Activated naive CD8-positive, alpha-beta T cell treated with anti-CD3 and anti-CD28 coated beads for 36 hours (primary cell): ENCODE results near the gene PRSS8. TPM values are rescaled to one million over a fixed set of nuclear protein-coding genes. Genes with fewer than 3 reads are reported as not detected.

Source experiments
- DNase-seq: peaks from one replicate; pipeline ENCODE4 v3.0.0; 2021
- H3K27ac Mint-ChIP-seq: one replicate; pipeline ENCODE4 v1.8.0; 2022; ENCODE audit warnings: mild to moderate bottlenecking, moderate library complexity, mixed read lengths
- H3K27me3 Mint-ChIP-seq: one replicate; pipeline ENCODE4 v1.8.0; 2022; ENCODE audit warnings: mild to moderate bottlenecking, mixed read lengths
- H3K36me3 Mint-ChIP-seq: one replicate; pipeline ENCODE4 v1.8.0; 2021; ENCODE audit warnings: mild to moderate bottlenecking, mixed read lengths
- H3K4me1 Mint-ChIP-seq: one replicate; pipeline ENCODE4 v1.8.0; 2021; ENCODE audit warnings: mixed read lengths
- H3K4me3 Mint-ChIP-seq: one replicate; pipeline ENCODE4 v1.8.0; 2022; ENCODE audit warnings: mild to moderate bottlenecking, moderate library complexity, mixed read lengths
- H3K9me3 Mint-ChIP-seq: one replicate; pipeline ENCODE4 v1.8.0; 2022; ENCODE audit warnings: mixed read lengths
- total RNA-seq, 2 experiments: library from RNA; stranded (reverse); gene quantifications; one replicate each; pipeline ENCODE4 v1.2.3, GENCODE V29; 2021

Gene PRSS8
- total RNA-seq, 2 experiments from 2014 or later, result not detected

DNA sequence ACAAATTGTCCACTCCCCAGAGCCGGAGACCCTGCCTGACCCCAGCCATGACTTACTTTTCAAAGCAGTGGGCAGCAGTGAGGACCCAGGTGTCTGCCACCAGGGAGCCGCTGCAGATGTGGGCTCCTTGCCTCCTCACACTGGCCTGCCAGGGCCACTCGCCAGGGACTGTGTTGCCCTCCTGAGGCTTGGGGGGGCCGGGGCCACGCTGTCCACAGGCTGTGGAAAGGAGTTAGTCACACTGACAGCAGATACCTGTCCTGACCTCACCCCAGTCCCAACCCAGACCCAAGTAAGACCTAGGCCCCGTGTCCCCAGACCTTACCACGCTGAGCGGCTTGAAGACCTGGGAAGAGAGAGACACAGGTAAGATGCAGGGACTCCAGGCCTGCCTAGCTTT lies 48.0 kb downstream of the PRSS8 start:
- peaks cover 5% of the 10 kb centered on the region for H3K36me3 Mint-ChIP-seq
- H3K27me3 Mint-ChIP-seq, result no peaks in the 10 kb centered on the region

DNA sequence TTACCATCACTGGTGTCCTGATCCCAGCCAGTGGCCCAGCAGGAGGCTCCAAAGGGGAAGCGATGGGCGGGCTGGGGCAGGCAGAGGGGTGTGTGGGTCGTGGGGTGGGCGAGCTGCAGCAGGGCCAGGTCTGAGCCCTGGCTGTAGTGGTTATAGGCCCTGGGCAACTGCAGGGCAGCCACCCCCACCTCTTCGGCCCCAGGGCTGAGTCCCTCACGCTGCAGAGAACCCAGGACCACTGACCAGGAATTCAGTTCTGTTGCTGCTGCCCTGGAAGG lies 49.0 kb downstream of the PRSS8 start:
- Mint-ChIP-seq H3K4me1 (peaks cover 6% of the 10 kb centered on the region), H3K27ac (no peak overlapping the region), H3K9me3 (no peaks in the 10 kb centered on the region), H3K27me3 (no peaks in the 10 kb centered on the region), H3K36me3 (peaks cover 6% of the 10 kb centered on the region), H3K4me3 (no peak overlapping the region)
- no peak for DNase-seq

More for the DNA sequence above, 48.0 kb downstream of the PRSS8 start:
- no peak for DNase-seq
- Mint-ChIP-seq H3K4me1 (peaks cover 4% of the 10 kb centered on the region), H3K9me3 (no peaks in the 10 kb centered on the region), H3K4me3 (no peak overlapping the region), H3K27ac (no peak overlapping the region)

DNA sequence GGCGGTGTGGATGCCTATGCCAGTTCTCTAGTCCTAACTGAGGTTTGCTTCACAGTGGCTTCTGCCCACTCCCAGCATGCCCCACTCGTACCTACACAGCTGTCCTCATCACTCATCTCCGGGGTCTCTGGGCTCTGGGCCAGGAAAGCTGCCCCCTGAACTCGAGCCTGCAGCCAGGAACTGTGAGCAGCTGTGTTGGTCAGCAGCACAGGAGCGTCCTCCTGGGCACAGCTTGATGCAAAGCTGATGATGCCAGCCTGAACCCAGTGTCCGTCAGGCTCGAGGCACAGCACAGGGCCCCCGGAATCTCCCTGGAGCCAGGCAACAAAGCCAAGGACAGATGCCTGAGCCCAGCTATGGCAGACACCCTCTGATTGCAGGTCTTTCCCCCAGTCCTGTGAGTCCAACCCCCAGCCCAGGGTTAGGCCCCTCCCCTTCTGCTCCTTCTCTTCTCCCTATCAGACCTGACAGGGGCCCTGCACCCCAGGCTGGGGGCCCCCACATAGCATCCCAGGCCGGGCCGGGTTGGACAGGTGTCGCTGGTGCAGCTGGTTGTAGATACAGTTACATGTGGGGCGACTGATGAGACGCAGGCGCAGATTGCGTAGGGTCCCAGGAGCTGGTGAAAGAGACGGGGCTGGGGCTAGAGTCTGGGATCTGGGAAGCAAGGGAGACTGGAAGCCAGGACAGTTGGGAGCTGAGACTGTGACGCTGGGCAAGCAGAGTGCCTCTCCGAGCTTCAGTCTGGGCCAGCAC lies 49.5 kb downstream of the PRSS8 start:
- H3K36me3 Mint-ChIP-seq, result peaks cover 6% of the 10 kb centered on the region
- no peak overlapping the region for H3K27ac Mint-ChIP-seq
- no peaks in the 10 kb centered on the region for H3K9me3 Mint-ChIP-seq
- no peak for DNase-seq
- peaks cover 6% of the 10 kb centered on the region for H3K4me1 Mint-ChIP-seq
- H3K27me3 Mint-ChIP-seq, result no peaks in the 10 kb centered on the region
- H3K4me3 Mint-ChIP-seq, result no peak overlapping the region

DNA sequence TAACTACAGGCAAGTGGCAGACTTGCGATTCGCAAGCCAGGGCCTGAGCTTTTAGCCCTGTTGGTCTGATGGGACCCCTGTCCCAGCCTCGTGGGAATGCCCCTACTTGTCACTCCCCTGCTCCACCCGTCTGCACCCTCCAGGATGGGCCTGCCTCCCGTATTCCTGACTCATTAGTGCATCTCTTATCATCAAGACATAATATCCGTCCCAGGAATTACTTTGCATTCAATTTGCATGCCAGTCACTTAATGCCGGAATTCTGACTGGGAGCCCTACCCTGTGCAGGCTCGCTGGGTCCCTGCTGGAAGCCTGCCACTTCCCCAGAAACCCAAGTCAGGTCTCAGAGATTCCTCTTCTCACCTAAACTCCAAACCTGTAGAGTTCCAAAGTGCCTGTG lies 50.1 kb downstream of the PRSS8 start:
- Mint-ChIP-seq H3K4me1 (peaks cover 7% of the 10 kb centered on the region), H3K27me3 (no peaks in the 10 kb centered on the region), H3K27ac (peak overlapping the region; percentile 45), H3K36me3 (peaks cover 2% of the 10 kb centered on the region), H3K9me3 (no peaks in the 10 kb centered on the region), H3K4me3 (no peak overlapping the region)
- DNase-seq, result no peak

DNA sequence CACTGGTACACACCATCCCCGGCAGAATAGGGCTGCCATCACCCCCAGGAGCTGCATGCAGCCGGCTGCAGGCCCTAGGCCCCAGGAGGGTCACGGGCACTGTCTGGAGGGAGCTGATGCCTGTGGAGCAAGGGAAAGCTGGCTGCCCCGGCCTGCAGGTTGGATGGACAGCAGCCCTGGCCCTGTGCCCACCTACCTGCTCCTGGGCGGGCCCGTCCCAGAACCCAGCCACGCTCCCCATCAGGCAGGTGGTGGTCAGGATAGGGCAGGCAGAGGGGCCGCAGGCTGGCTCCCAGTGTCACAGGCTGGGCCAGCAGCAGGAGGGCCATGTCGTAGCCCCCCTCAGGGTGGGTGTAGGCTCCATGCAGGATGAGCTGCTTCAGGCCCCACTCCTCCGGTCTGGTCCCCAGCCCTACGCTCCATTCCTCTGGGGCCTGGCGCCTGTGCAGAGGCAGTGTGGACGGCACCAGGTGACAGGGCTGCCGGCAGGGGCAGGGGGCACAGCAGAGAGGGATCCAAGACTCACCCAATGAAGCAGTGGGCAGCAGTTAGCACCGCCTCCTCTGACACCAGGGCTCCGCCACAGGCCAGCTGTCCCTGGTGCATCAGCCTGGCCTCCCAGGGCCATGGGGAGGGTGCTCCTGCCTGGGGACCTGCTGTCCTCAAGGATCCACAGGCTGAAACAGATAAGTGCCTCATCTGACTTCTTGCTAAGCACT lies 50.8 kb downstream of the PRSS8 start:
- Mint-ChIP-seq H3K27me3 (no peaks in the 10 kb centered on the region), H3K4me1 (peaks cover 7% of the 10 kb centered on the region), H3K4me3 (no peak overlapping the region), H3K27ac (no peak overlapping the region), H3K9me3 (no peaks in the 10 kb centered on the region), H3K36me3 (peaks cover 4% of the 10 kb centered on the region)
- DNase-seq, result no peak

DNA sequence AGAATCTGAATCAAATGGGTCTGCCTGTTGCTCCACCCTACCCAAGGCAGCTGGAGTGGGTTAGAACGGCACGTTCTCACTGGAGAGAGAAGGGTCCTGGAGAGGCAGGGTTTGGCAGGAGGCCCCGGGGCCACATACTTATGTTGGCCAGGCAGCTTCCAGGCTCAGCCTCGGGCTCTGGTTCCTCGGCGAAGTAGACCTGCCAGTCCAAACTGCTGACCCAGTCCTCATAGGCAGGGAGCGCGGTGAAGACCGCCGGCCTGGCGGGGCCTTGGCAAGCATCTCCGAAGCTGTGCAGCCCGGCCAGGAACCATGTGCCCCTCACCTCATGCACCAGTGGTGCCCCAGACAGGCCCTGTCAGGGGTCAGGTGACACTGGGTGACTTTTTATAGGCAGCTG lies 51.5 kb downstream of the PRSS8 start:
- H3K9me3 Mint-ChIP-seq, result no peaks in the 10 kb centered on the region
- H3K27me3 Mint-ChIP-seq, result no peaks in the 10 kb centered on the region
- no peak overlapping the region for H3K4me3 Mint-ChIP-seq
- H3K36me3 Mint-ChIP-seq, result peaks cover 6% of the 10 kb centered on the region
- peaks cover 10% of the 10 kb centered on the region for H3K4me1 Mint-ChIP-seq
- no peak overlapping the region for H3K27ac Mint-ChIP-seq
- DNase-seq, result no peak

DNA sequence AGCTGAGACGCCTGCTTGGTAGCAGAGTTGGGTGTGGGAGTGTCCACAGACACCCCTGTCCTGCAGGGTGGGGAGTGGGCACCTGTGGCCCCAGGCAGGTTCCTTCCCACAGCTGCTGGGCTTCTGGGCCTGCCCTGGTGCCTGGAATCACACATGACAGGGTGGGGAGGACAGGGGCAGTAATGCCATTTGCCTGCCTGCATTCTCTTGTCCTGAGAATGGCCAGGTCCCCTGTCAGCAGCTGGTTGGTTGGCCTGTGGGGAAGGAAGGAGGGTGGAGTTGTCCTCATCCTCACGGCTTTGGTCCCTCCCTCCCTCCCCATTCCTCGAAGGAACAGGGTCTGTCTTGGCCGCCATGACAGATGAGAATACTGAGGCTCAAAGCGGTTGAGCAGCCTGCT lies 52.0 kb downstream of the PRSS8 start:
- Mint-ChIP-seq H3K27me3 (no peaks in the 10 kb centered on the region), H3K4me3 (no peak overlapping the region), H3K27ac (no peak overlapping the region), H3K4me1 (peaks cover 10% of the 10 kb centered on the region), H3K9me3 (no peaks in the 10 kb centered on the region), H3K36me3 (peaks cover 6% of the 10 kb centered on the region)
- DNase-seq, result no peak

DNA sequence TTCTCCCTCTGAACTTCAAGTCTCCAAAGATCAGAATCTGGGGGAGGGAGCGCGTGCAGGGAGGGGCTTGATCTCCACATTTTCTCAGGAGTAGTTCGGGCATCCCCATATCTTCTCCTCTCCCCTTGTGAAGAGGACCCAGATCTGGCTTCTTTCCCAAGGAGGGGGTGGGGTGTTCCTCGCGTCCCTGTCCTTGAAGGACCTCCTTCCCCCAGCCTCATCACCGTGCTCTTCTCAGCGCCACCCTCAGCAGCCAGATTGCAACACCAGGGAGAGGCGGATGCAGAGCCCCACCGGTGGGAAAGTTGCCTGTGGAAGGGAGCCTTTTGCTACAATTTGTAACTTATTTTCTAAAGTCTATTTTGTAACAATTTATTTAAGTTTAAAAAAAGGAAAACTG lies 52.4 kb downstream of the PRSS8 start:
- DNase-seq, result no peak
- H3K36me3 Mint-ChIP-seq, result peaks cover 8% of the 10 kb centered on the region
- H3K4me1 Mint-ChIP-seq, result peaks cover 11% of the 10 kb centered on the region
- no peak overlapping the region for H3K4me3 Mint-ChIP-seq
- no peaks in the 10 kb centered on the region for H3K27me3 Mint-ChIP-seq
- H3K27ac Mint-ChIP-seq, result no peak overlapping the region
- no peaks in the 10 kb centered on the region for H3K9me3 Mint-ChIP-seq

DNA sequence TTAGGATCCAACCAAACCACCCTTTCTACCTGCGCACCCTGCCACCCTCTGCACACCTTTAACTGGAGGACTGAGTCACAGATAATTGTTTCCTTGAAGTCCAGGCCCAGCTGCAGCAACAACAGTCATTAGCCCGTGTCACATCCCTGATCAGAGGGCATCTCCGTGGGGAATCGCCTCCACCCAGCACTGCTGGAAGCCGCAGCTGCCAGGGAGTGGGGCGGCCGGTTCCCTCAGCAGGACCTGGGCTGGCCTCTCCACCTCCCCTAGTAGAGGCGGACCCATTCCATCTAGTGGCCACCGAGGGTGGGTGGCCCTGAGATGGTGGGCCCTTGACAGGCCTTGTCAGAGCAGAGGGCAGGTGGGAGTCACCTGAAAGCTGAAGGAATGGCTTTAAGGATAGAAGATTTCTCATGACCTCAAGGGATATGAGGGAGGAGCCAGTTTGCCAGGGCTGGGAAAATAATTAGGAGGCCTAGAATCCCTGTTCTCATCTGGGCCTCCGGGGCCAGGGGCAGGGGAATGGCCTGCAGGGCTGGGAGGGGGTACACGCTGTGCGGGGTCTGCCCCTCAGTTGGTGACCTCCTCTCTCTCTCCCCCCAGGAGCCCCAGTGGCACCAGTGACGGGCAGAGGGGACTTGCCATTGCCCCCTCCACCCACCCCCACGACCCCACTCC lies 53.0 kb downstream of the PRSS8 start:
- H3K9me3 Mint-ChIP-seq, result no peaks in the 10 kb centered on the region
- peak overlapping the region; percentile 57 for H3K27ac Mint-ChIP-seq
- H3K27me3 Mint-ChIP-seq, result no peaks in the 10 kb centered on the region
- H3K36me3 Mint-ChIP-seq, result peaks cover 13% of the 10 kb centered on the region
- H3K4me3 Mint-ChIP-seq, result no peak overlapping the region
- DNase-seq, result no peak
- H3K4me1 Mint-ChIP-seq, result peaks cover 14% of the 10 kb centered on the region

Other genes starting within 250 kb of the PRSS8 start
- 10 to 100 TPM; 20.8 to 22.0 TPM for gene BCL7C, start 241.7 kb downstream of the PRSS8 start, total RNA-seq
- under 1 TPM; 0.16 to 0.38 TPM for gene CTF1, start 239.1 kb downstream of the PRSS8 start, total RNA-seq
- 10 to 100 TPM; 24.9 to 27.0 TPM for gene FBXL19, start 212.2 kb downstream of the PRSS8 start, total RNA-seq
- 1 to 10 TPM; 5.4 to 5.7 TPM for gene ORAI3, start 186.7 kb downstream of the PRSS8 start, total RNA-seq
- 10 to 100 TPM; 28.5 to 31.7 TPM for gene SETD1A, start 178.0 kb downstream of the PRSS8 start, total RNA-seq
- 1 to 10 TPM; 1.5 TPM for gene HSD3B7, start 150.5 kb downstream of the PRSS8 start, total RNA-seq
- gene STX1B, start 125.1 kb downstream of the PRSS8 start, total RNA-seq, result 1 to 10 TPM; 1.3 to 1.6 TPM
- 10 to 100 TPM; 32.4 to 33.0 TPM for gene STX4, start 102.2 kb downstream of the PRSS8 start, total RNA-seq
- gene ZNF668, start 61.5 kb downstream of the PRSS8 start, total RNA-seq, result 10 to 100 TPM; 17.3 to 18.5 TPM
- 10 to 100 TPM; 20.0 to 21.8 TPM for gene ZNF646, start 61.3 kb downstream of the PRSS8 start, total RNA-seq
- 1 to 10 TPM; 3.0 to 3.1 TPM for gene PRSS53, start 46.8 kb downstream of the PRSS8 start, total RNA-seq
- gene VKORC1, start 40.9 kb downstream of the PRSS8 start, total RNA-seq, result 10 to 100 TPM; 57.9 to 61.3 TPM
- 10 to 100 TPM; 45.5 to 49.3 TPM for gene BCKDK, start 27.3 kb downstream of the PRSS8 start, total RNA-seq
- gene KAT8, start 18.1 kb downstream of the PRSS8 start, total RNA-seq, result 10 to 100 TPM; 48.9 to 49.9 TPM
- gene PRSS36, start 14.3 kb upstream of the PRSS8 start, total RNA-seq, result under 1 TPM in 1 of 2 experiments, not detected in 1; 0.74 TPM
- 100 to 1,000 TPM; 817 to 858 TPM for gene FUS, start 44.4 kb upstream of the PRSS8 start, total RNA-seq
- gene PYCARD, start 67.0 kb upstream of the PRSS8 start, total RNA-seq, result 1 to 10 TPM; 5.0 to 5.2 TPM
- gene TRIM72, start 78.4 kb upstream of the PRSS8 start, total RNA-seq, result not detected
- not detected for gene PYDC1, start 81.4 kb upstream of the PRSS8 start, total RNA-seq
- under 1 TPM; 0.38 to 0.68 TPM for gene ITGAM, start 124.2 kb upstream of the PRSS8 start, total RNA-seq
- 1 to 10 TPM; 1.4 to 1.6 TPM for gene ITGAX, start 219.4 kb upstream of the PRSS8 start, total RNA-seq